Thoracic aorta (tissue), 2 donors: ENCODE data around the gene NINJ2. TPM values are rescaled to one million over a fixed set of nuclear protein-coding genes. Genes with fewer than 3 reads are reported as not detected.

Experiments used
- ATAC-seq: fragments of 150-250 bp; one replicate; pipeline ENCODE4 v1.8.0; 2017; ENCODE audit warnings: low read depth; ENCODE audit not compliant: insufficient number of reproducible peaks, low FRiP score
- DNase-seq: peaks from one replicate; pipeline ENCODE4 v3.0.0-alpha.2; 2020; ENCODE audit warnings: low spot score
- H3K27ac ChIP-seq, 2 donors: fragments of 200-600 bp; sonication (generic); 1 replicate in 1 of 2; 2 replicates in 1 of 2; pipeline ENCODE4 v1.5.1; 2016; ENCODE audit warnings: mild to moderate bottlenecking in 2 of 2, moderate library complexity in 2 of 2
- H3K27me3 ChIP-seq: fragments of 200-600 bp; sonication (generic); replicated peaks from 2 replicates; pipeline ENCODE4 v1.6.0; 2016; ENCODE audit warnings: mild to moderate bottlenecking; ENCODE audit not compliant: insufficient read depth
- H3K36me3 ChIP-seq: fragments of 200-600 bp; sonication (generic); one replicate; pipeline ENCODE4 v1.5.1; 2016
- H3K4me1 ChIP-seq, 2 donors: fragments of 200-600 bp; sonication (generic); 1 replicate in 1 of 2; 2 replicates in 1 of 2; pipeline versions ENCODE4 v1.5.1 to v1.6.0; 2016; ENCODE audit warnings: low read depth in 2 of 2, mild to moderate bottlenecking in 1 of 2; ENCODE audit not compliant: control insufficient read depth in 1 of 2
- H3K4me3 ChIP-seq: fragments of 200-600 bp; sonication (generic); 2 replicates; pipeline ENCODE4 v1.5.1; 2016; ENCODE audit warnings: mild to moderate bottlenecking
- H3K9me3 ChIP-seq: fragments of 200-600 bp; sonication (generic); 2 replicates; pipeline ENCODE4 v1.5.1; 2016
- CTCF ChIP-seq: fragments of 200-600 bp; sonication (generic); IDR thresholded peaks from one replicate; pipeline ENCODE4 v1.5.1; 2019; ENCODE audit warnings: antibody characterized with exemption
- total RNA-seq, 2 donors: library from RNA; depleted of rRNA; stranded (reverse); fragments of >200 nt; gene quantifications; one replicate each; pipeline versions ENCODE4 v1.1.0 to v1.2.3, GENCODE V29; 2016

The NINJ2 gene
- total RNA-seq, 2 donors from 2014 or later: 2.4 to 5.3 TPM

DNA sequence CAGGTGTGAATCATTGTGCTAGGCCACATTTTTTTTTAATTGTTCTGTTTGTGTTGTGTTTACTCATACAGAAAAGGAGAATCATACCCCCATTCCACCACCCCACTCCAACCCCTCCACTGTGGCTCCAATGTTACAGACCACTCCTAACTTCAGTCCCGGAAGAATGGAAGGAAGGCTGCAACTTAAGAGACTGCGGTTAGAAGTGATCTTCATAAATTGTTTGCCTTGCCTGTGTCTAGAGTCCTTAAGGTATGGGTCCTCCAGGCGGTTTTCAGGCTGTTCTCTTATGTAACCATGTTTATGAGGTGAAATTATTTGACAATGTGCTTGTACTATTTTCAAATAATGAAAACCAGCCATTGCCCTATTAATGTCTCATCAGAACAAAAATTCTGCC, 22.5 kb downstream of the NINJ2 start:
- H3K4me1 ChIP-seq: peaks cover 16 to 32% of the 10 kb centered on the region in 2 donors
- no peaks in the 10 kb centered on the region for H3K9me3 ChIP-seq
- H3K27me3 ChIP-seq: no peaks in the 10 kb centered on the region
- peak overlapping the region in 1 of 2 donors; percentile 22 for H3K27ac ChIP-seq
- H3K4me3 ChIP-seq: no peak overlapping the region
- no peak for ATAC-seq
- TF ChIP-seq CTCF: no peak
- no peak for DNase-seq
- no peaks in the 10 kb centered on the region for H3K36me3 ChIP-seq

DNA sequence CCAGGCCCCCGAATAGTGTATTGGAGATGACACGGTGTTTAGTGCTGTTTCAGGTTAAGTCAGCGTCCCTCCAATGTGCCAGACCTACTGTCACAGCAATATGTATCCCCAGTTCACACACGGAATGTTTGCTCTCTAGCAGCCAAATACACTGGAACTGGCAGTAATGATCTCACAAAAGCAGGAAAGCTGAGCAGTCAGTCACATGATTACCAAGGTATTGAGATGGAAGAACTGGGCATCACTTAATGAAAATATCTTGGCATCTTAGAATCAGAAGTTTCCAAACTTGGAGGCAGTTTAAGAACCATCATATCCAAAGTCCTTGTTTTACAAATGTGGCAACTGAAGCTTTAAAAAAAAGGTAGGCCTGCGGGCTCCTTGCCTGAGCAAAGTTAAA, 23.3 kb downstream of the NINJ2 start:
- Histone ChIP-seq H3K9me3 (no peaks in the 10 kb centered on the region), H3K4me1 (peaks cover 13 to 24% of the 10 kb centered on the region in 2 donors), H3K27me3 (no peaks in the 10 kb centered on the region), H3K27ac (no peak overlapping the region), H3K4me3 (no peak overlapping the region), H3K36me3 (no peaks in the 10 kb centered on the region)
- DNase-seq (no peak), ATAC-seq (no peak)
- TF ChIP-seq CTCF: no peak

DNA sequence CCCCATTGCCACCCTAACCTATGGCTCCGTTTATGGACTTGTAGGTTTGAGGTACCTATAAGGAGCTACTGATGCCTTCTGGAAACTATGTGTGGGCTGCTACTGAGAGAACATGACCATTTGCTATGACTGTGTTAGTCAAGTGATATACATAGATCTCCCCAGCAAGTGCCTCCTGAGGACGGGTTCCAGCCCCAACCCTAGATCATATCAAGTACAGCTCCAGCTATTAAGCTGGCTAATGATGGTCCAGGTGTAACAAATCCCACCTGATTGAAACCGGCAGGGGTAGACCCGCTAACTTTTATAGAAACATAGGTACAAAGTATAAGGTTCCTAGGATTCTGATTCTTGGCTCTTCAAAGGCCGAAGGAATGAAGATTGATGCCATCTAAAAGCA, 23.7 kb downstream of the NINJ2 start:
- H3K9me3 ChIP-seq: no peaks in the 10 kb centered on the region
- no peak overlapping the region for H3K4me3 ChIP-seq
- DNase-seq (no peak), ATAC-seq (no peak)
- H3K27me3 ChIP-seq: no peaks in the 10 kb centered on the region
- peak overlapping the region in 1 of 2 donors; percentile 18 for H3K27ac ChIP-seq
- H3K4me1 ChIP-seq: peaks cover 8 to 20% of the 10 kb centered on the region in 2 donors
- no peak for TF ChIP-seq CTCF
- no peaks in the 10 kb centered on the region for H3K36me3 ChIP-seq

DNA sequence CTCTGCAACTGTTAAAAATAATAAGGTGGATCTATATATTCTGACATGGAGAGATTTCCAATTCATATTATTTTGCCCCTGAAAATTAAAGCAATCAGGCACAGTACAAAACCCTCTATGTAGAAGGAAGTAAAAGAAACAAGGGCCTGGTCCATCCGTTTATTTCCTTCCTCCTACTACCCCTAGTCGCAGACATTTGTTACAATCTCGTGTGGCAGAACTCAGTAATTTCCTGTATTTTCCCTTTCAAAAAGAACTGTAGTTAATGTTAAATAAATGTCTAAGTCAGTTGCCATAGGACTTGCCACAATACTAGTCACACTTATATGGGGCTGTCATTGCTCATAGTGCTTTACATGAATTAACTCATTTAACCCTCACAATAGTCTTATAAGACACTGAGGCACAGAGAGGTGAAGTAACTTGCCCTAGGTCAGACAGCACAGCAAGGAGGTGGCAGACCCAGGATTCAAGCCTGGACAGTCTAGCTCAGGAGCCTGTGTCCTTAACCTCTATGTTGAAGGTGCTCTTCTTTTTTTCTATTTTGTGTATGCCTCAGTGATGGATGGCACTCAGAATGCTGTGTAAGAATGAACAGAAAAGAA, 24.2 kb downstream of the NINJ2 start:
- H3K27ac ChIP-seq: peak overlapping the region in 1 of 2 donors; percentile 18
- DNase-seq (no peak), ATAC-seq (no peak)

DNA sequence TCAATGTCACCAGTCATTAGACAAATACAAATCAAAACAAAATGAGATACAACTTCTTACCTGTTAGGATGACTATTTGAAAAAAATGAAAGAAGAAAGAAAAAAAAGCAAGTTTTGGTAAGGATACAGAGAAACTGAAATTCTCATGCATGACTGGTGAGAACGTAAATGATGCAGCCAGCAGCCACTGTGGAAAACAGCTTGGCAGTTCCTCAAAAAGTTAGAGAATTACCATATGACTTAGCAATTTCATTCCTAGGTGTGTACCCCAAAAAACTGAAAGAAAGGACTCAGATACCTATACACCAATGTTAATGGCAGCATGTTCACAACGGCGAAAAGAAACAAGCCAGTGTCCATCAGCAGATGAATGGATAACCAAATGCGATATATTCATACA, 26.6 kb downstream of the NINJ2 start:
- no peak for ATAC-seq
- H3K9me3 ChIP-seq: no peaks in the 10 kb centered on the region
- TF ChIP-seq CTCF: no peak
- no peaks in the 10 kb centered on the region for H3K27me3 ChIP-seq
- H3K4me1 ChIP-seq: peaks cover 19 to 28% of the 10 kb centered on the region in 2 donors
- no peak for DNase-seq
- no peak overlapping the region for H3K4me3 ChIP-seq
- no peaks in the 10 kb centered on the region for H3K36me3 ChIP-seq
- H3K27ac ChIP-seq: no peak overlapping the region

More for the DNA sequence above, 24.2 kb downstream of the NINJ2 start:
- Histone ChIP-seq H3K4me3 (no peak overlapping the region), H3K4me1 (peaks cover 6 to 15% of the 10 kb centered on the region in 2 donors), H3K9me3 (no peaks in the 10 kb centered on the region), H3K27me3 (no peaks in the 10 kb centered on the region), H3K36me3 (no peaks in the 10 kb centered on the region)
- no peak for TF ChIP-seq CTCF
